Smooth muscle cell (in vitro differentiated cells): ENCODE results near the gene TSPYL1. TPM values are rescaled to one million over a fixed set of nuclear protein-coding genes. Genes with fewer than 3 reads are reported as not detected.
"Not testable (repeated sequence)": the region's sequence is repeated elsewhere in the genome, so short reads cannot be mapped to it uniquely, and the experiment has no call there.

Experiments used
- DNase-seq: peaks from one replicate; lab custom pipeline; 2025; ENCODE audit not compliant: unreplicated experiment; lab: John Stamatoyannopoulos, UW
- H2AFZ ChIP-seq: fragments of 200-600 bp; sonication (generic); 2 replicates; pipeline ENCODE4 v1.6.0; 2016; ENCODE audit warnings: antibody characterized with exemption, low read depth, mild to moderate bottlenecking
- H3F3A ChIP-seq: fragments of 200-600 bp; sonication (generic); 2 replicates; pipeline ENCODE4 v1.6.0; 2017; ENCODE audit warnings: antibody characterized with exemption, low read depth
- H3K27ac ChIP-seq: fragments of 200-600 bp; sonication (generic); 2 replicates; pipeline ENCODE4 v1.5.1; 2016; ENCODE audit warnings: low read depth, mild to moderate bottlenecking
- H3K27me3 ChIP-seq: fragments of 200-600 bp; sonication (generic); 2 replicates; pipeline ENCODE4 v1.6.1; 2016; ENCODE audit warnings: low read depth, mild to moderate bottlenecking
- H3K36me3 ChIP-seq: fragments of 200-600 bp; sonication (generic); 2 replicates; pipeline ENCODE4 v1.5.1; 2016; ENCODE audit warnings: low read depth
- H3K4me1 ChIP-seq: fragments of 200-600 bp; sonication (generic); 2 replicates; pipeline ENCODE4 v1.5.1; 2016; ENCODE audit warnings: low read depth
- H3K4me2 ChIP-seq: fragments of 200-600 bp; sonication (generic); 2 replicates; pipeline ENCODE4 v1.6.0; 2016; ENCODE audit warnings: mild to moderate bottlenecking
- H3K4me3 ChIP-seq: fragments of 200-600 bp; sonication (generic); 2 replicates; pipeline ENCODE4 v1.5.1; 2016; ENCODE audit warnings: mild to moderate bottlenecking
- H3K79me2 ChIP-seq: fragments of 200-600 bp; sonication (generic); 2 replicates; pipeline ENCODE4 v1.6.0; 2016; ENCODE audit warnings: low read depth, mild to moderate bottlenecking
- H3K9ac ChIP-seq: fragments of 200-600 bp; sonication (generic); 2 replicates; pipeline ENCODE4 v1.6.0; 2016; ENCODE audit warnings: low read depth
- H3K9me3 ChIP-seq: fragments of 200-600 bp; sonication (generic); replicated peaks from 2 replicates; pipeline ENCODE4 v1.5.1; 2016; ENCODE audit warnings: low read depth
- H4K20me1 ChIP-seq: fragments of 200-600 bp; sonication (generic); 2 replicates; pipeline ENCODE4 v1.6.0; 2016; ENCODE audit warnings: low read depth
- CTCF ChIP-seq: fragments of 200-600 bp; sonication (generic); IDR thresholded peaks from 2 replicates; pipeline ENCODE4 v1.5.1; 2017; ENCODE audit warnings: borderline replicate concordance, mild to moderate bottlenecking, antibody characterized with exemption; ENCODE audit not compliant: insufficient read depth, poor library complexity, severe bottlenecking
- WGBS: methylation state at CpG from one replicate; pipeline ENCODE4 v1.1.7; 2016; ENCODE audit warnings: low lambda C conversion rate; 5-methylcytosine and 5-hydroxymethylcytosine counted together
- polyA plus RNA-seq: library from polyadenylated mRNA; unstranded; fragments of >200 nt; fragmentation: Nextera tagmentation; extraction: Ambion mirVana; gene quantifications from 2 replicates; pipeline ENCODE4 v1.2.1, GENCODE V29; 2016
- total RNA-seq: library from RNA; depleted of rRNA; stranded (reverse); fragments of >200 nt; gene quantifications from 2 replicates; pipeline ENCODE4 v1.2.3, GENCODE V29; 2014

The TSPYL1 gene
- total and polyA plus RNA-seq, 2 experiments from 2014 or later = 17.9 to 45.0 TPM

GRCh38 chr6:116286773-116287358 is 7.1 kb upstream of the TSPYL1 start:
- Histone ChIP-seq H4K20me1 (no peaks in the 10 kb centered on the region), H2AFZ (no peak overlapping the region), H3K4me1 (no peaks in the 10 kb centered on the region), H3F3A (no peaks in the 10 kb centered on the region), H3K27ac (no peak overlapping the region), H3K9ac (no peak overlapping the region), H3K27me3 (no peaks in the 10 kb centered on the region), H3K9me3 (no peaks in the 10 kb centered on the region), H3K4me2 (no peak overlapping the region), H3K36me3 (no peaks in the 10 kb centered on the region), H3K79me2 (no peaks in the 10 kb centered on the region), H3K4me3 (no peak overlapping the region)
- no peak for DNase-seq
- WGBS = 88% methylated on average over 1 of the region's 1 CpG
- TF ChIP-seq CTCF = no peak

GRCh38 chr6:116284984-116285383 is 5.3 kb upstream of the TSPYL1 start:
- H4K20me1 ChIP-seq, H3K4me3 ChIP-seq, H3K27me3 ChIP-seq, H3K4me1 ChIP-seq, H3K27ac ChIP-seq, H3K36me3 ChIP-seq, H3K9ac ChIP-seq, H3K4me2 ChIP-seq, H3K79me2 ChIP-seq, H3F3A ChIP-seq, H3K9me3 ChIP-seq, DNase-seq, H2AFZ ChIP-seq: not testable (repeated sequence)
- 98% methylated on average over 4 of the region's 4 CpGs for WGBS

GRCh38 chr6:116283191-116283590 is 3.5 kb upstream of the TSPYL1 start:
- Histone ChIP-seq H3K4me1 (peaks cover 12% of the 10 kb centered on the region), H3K4me2 (no peak overlapping the region), H3K27ac (no peak overlapping the region), H3F3A (no peaks in the 10 kb centered on the region), H3K9me3 (no peaks in the 10 kb centered on the region), H3K27me3 (no peaks in the 10 kb centered on the region), H2AFZ (no peak overlapping the region), H3K36me3 (no peaks in the 10 kb centered on the region), H3K79me2 (peaks cover 15% of the 10 kb centered on the region), H3K4me3 (no peak overlapping the region), H4K20me1 (peaks cover 8% of the 10 kb centered on the region), H3K9ac (no peak overlapping the region)
- WGBS = 71% methylated on average over 1 of the region's 1 CpG
- DNase-seq = no peak
- no peak for TF ChIP-seq CTCF

GRCh38 chr6:116282698-116283097 is 3.0 kb upstream of the TSPYL1 start:
- Histone ChIP-seq H3K27ac (no peak overlapping the region), H3K36me3 (no peaks in the 10 kb centered on the region), H3K4me3 (no peak overlapping the region), H3K4me1 (peaks cover 16% of the 10 kb centered on the region), H3K9ac (no peak overlapping the region), H2AFZ (no peak overlapping the region), H3K79me2 (peaks cover 20% of the 10 kb centered on the region), H3F3A (no peaks in the 10 kb centered on the region), H4K20me1 (peaks cover 13% of the 10 kb centered on the region), H3K27me3 (no peaks in the 10 kb centered on the region), H3K9me3 (no peaks in the 10 kb centered on the region), H3K4me2 (no peak overlapping the region)
- WGBS = 75% methylated on average over 2 of the region's 2 CpGs
- no peak for TF ChIP-seq CTCF
- no peak for DNase-seq
